AG04450 (cell line): ENCODE results near the gene TCEANC2. TPM values are rescaled to one million over a fixed set of nuclear protein-coding genes. Genes with fewer than 3 reads are reported as not detected.

ENCODE experiments used
- CTCF ChIA-PET: fragments of 300-600, 350-600 bp; formaldehyde crosslinking; extraction: SDS; loops from one replicate; lab custom pipeline; 2022; ENCODE audit warnings: antibody characterized with exemption, inconsistent platforms; lab: Charles Lee
- POLR2A ChIA-PET: fragments of 350-600 bp; formaldehyde crosslinking; extraction: SDS; loops from one replicate; lab custom pipeline; 2021; ENCODE audit warnings: antibody characterized with exemption, inconsistent platforms; lab: Yijun Ruan, JAX
- DNase-seq: peaks from one replicate; pipeline ENCODE4 v3.0.0-alpha.2; 2011; ENCODE audit warnings: low read depth, low spot score
- H3K27ac ChIP-seq: one replicate; pipeline ENCODE4 v1.5.1; 2012; ENCODE audit warnings: low read depth, low read length, control low read depth
- H3K27me3 ChIP-seq: one replicate; pipeline ENCODE4 v1.6.0; 2012; ENCODE audit warnings: low read length; ENCODE audit not compliant: control insufficient read depth, insufficient read depth
- H3K4me3 ChIP-seq: 2 replicates; pipeline ENCODE4 v1.5.1; 2011; ENCODE audit warnings: mild to moderate bottlenecking, low read depth, low read length, control low read depth
- H3K9me3 ChIP-seq: 2 replicates; pipeline ENCODE4 v1.5.1; 2012; ENCODE audit warnings: low read length; ENCODE audit not compliant: control insufficient read depth, insufficient read depth
- polyA plus RNA-seq: library from polyadenylated mRNA; depleted of rRNA; stranded (reverse); fragments of >200 nt; gene quantifications from 2 replicates; pipeline ENCODE4 v1.2.3, GENCODE V29; 2011
- TF ChIP-seq, protein P1 (sequence below): IDR thresholded peaks from 2 replicates; pipeline ENCODE4 v1.5.1; 2011; ENCODE audit warnings: low read depth, low read length, control low read depth, inconsistent platforms

Gene TCEANC2
- polyA plus RNA-seq, 1 experiment = 4.3 TPM

DNA sequence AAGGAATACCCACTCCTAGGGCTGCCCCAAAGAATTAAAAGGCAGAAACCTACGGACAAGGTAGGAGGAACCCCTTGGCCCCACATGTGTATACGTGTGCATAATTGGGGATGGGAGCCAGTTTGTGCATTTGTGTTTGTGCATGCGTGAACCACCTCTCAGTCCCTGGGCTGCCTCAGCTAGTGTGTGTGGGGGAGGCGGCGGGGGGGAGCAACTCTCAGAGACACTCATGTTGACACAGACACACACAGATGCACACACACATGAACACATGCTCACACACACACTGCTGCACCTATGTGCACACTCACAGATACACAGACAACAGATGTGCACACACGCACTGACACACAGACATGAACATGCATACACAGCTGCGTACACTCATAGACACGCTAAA lies 40.5 kb upstream of the TCEANC2 start:
- POLR2A ChIA-PET = no interaction called here
- H3K27me3 ChIP-seq = peaks cover 50% of the 10 kb centered on the region
- DNase-seq = no peak

DNA sequence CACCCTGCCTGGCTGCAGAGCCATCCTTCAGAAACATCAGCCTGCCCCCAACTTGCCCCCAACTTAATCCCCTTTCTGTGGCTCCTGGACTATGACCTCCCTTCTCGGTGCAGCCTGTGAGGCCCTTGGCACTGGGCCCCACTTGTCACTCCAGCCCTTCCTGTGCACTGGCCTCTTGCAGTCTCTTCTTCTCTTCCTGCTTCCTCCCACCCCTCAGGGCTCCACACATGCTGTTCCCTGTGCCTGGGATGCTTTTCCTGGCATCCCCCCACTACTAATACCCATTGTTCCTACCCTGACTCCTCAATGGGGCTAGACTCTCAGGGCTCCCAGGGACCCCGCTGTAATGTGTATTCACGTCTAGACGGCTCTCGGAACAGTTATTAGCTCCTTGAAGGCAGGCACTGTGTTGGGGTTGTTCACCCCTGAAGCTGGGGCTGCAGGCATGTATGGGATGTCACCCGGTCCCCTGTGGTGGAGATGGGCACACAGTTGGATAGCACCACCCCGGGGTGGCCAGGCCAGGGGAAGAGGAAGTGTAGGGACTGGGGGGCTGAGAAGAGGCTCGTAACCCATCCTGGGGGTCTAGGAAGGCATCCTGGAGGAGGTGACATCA lies 39.9 kb upstream of the TCEANC2 start:
- TF ChIP-seq, protein P1, sequence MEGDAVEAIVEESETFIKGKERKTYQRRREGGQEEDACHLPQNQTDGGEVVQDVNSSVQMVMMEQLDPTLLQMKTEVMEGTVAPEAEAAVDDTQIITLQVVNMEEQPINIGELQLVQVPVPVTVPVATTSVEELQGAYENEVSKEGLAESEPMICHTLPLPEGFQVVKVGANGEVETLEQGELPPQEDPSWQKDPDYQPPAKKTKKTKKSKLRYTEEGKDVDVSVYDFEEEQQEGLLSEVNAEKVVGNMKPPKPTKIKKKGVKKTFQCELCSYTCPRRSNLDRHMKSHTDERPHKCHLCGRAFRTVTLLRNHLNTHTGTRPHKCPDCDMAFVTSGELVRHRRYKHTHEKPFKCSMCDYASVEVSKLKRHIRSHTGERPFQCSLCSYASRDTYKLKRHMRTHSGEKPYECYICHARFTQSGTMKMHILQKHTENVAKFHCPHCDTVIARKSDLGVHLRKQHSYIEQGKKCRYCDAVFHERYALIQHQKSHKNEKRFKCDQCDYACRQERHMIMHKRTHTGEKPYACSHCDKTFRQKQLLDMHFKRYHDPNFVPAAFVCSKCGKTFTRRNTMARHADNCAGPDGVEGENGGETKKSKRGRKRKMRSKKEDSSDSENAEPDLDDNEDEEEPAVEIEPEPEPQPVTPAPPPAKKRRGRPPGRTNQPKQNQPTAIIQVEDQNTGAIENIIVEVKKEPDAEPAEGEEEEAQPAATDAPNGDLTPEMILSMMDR = no peak
- CTCF ChIA-PET = no interaction called here
- DNase-seq = no peak
- H3K27ac ChIP-seq = no peak overlapping the region
- POLR2A ChIA-PET = no interaction called here
- peaks cover 43% of the 10 kb centered on the region for H3K27me3 ChIP-seq
- no peak overlapping the region for H3K4me3 ChIP-seq
- H3K9me3 ChIP-seq = no peaks in the 10 kb centered on the region

More for the DNA sequence above, 40.5 kb upstream of the TCEANC2 start:
- no peak overlapping the region for H3K4me3 ChIP-seq
- CTCF ChIA-PET = no interaction called here
- TF ChIP-seq, protein P1 = no peak
- no peaks in the 10 kb centered on the region for H3K9me3 ChIP-seq
- no peak overlapping the region for H3K27ac ChIP-seq

DNA sequence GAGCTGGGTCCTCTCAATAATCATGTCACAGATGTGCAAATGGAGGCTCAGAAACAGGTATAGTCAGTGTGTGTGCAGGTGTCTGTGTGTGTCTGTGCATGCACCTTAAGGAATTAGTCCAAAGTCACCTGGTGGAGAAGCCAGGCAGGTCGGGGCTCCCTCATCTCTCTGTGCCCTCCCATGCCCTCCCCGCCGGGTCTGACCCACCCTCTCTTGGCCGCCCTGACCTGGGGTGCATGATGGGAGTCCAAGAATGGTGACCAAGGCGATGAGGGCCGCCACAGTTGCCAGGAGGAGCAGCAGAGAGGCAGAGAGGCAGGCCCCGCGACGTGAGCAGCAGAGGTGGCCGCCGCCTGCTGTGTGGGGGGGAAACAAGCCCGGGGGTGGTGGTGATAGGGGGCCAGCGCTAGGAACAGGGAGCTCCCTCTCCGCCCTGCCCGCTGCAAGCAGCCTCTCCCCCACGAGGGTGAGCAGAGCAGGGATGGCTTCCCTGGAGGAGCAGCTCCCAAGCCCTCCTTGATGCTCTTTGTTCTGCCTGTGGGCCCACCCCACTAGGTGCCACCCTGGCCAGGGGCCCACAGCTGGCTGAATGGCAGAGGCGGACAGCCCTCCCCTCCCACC lies 39.3 kb upstream of the TCEANC2 start:
- no peak for DNase-seq
- no peak overlapping the region for H3K27ac ChIP-seq
- peaks cover 40% of the 10 kb centered on the region for H3K27me3 ChIP-seq
- TF ChIP-seq, protein P1 = no peak
- ChIA-PET POLR2A (no interaction called here), CTCF (interaction anchor here (1.0 kb wide), 1 partner anchor 24 kb away, joined by 3 read pairs; no protein-coding TSS in a partner anchor)
- no peaks in the 10 kb centered on the region for H3K9me3 ChIP-seq
- no peak overlapping the region for H3K4me3 ChIP-seq

DNA sequence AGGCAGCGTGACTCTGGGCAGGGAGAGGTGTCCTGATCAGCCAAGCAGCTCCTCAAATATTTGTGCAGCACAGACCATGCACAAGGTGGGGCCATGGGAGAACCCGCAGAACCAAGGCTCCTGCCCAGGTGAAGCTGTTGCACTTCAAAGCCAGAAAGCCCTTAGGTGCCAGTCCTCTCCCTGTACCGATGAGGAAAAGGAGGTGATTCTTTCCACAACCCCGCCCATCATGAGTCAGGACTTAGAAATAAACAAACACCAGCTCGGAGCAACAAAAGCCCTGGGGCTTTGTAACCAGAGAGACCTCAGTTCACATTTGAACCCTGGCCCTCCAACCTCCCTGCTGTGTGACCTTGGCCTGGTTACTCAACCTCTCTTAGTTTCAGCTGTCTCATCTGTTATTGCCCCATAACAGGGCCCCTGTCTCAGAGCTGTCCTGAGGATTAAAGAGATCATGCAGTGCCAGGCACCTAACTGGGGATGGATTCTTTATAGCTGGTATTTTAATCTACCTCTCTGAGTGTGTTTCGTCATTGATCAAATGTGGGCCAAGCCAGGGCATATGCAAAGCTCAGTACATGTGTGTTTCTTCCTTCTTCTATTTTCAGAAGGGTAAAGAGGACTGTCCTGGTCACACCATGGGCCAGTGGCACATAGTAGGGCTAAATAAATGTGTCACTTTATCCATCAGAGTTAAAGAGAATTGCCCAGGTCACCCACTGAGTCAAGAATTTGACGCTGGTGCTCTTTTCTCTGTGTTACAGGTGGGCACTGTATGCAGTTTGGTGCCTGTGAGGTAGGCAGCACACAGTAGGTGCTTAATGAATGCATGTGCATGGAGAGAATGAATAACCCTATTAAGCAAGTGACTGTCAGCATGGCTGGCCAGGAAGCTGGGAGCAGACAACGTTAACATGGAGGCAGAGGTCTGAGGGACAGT lies 36.8 kb upstream of the TCEANC2 start:
- TF ChIP-seq, protein P1 = no peak
- POLR2A ChIA-PET = no interaction called here
- H3K27me3 ChIP-seq = peaks cover 31% of the 10 kb centered on the region
- H3K27ac ChIP-seq = no peak overlapping the region
- H3K9me3 ChIP-seq = no peaks in the 10 kb centered on the region
- DNase-seq = no peak
- no peak overlapping the region for H3K4me3 ChIP-seq
- CTCF ChIA-PET = no interaction called here

DNA sequence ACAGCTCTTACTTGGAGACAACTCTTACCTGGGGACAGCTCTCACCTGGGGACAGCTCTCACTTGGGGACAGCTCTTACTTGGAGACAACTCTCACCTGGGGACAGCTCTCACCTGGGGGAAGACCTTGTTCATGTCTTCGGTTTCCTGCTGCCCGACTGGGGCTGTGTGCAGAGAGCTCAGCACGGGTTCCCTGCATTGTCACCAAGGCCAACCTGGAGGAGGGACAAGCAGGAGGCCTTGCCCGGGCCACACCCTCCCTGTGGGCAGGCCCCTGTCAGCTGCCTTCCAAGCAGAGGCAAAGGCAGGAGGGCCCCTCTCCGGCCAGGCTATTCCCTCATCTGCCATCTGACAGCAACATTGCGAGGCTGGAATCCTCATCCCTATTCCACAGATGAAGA lies 35.4 kb upstream of the TCEANC2 start, which contains the start of gene LDLRAD1:
LDLRAD1 (minus strand) TSS at position 208 of the 400 bp plus-strand sequence; CDS start at position 134, 74 bp downstream.
- H3K27ac ChIP-seq = no peak within 1 kb of the TSS
- CTCF ChIA-PET = no interaction called here
- H3K27me3 ChIP-seq = peaks cover 26% of the 10 kb centered on the region
- no peak for DNase-seq
- TF ChIP-seq, protein P1 = no peak
- no peaks in the 10 kb centered on the region for H3K9me3 ChIP-seq
- H3K4me3 ChIP-seq = no peak within 1 kb of the TSS
- POLR2A ChIA-PET = no interaction called here
